ENCODE results near the gene PLA2G2E.
A peak's percentile ranks its signal among the peaks of the same experiment; 100 is the strongest.

The PLA2G2E gene

DNA sequence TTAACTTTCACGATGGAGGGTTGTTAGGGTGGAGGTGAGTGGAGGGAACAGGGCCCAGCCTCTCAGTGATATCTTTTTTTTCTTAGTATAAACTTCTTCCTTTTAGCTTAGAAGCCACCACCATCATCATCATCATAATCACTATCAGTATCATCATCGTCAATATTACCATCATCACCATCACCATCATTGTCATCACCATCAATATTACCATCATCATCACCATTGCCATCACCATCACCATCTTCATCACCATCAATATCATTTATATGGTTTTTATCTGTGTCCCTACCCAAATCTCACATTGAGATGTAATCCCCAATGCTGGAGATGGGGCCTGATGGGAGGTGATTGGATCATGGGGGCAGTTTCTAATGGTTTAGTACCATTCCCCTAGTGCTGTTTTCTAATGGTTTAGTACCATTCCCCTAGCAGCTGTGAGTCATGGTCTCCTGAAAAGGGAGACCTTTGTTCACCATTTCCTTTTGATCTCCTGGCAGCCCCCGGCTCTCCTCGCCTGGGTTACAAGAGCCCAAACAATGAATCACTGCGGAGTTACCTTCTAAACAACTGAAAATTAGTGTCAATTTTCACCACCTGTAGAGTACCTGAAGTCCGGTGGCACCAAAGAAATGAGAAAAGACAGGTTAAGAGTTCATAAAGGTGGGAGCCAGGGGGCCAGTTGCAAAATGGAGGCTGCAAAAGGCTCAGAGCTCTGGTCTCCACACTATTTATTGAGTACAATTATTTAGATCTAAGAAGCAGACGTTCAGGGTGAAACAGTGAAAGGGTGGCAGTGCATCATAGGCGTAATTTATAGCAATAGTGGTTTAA, 3.1 kb upstream of the PLA2G2E start:
- DNase-seq: no peak

DNA sequence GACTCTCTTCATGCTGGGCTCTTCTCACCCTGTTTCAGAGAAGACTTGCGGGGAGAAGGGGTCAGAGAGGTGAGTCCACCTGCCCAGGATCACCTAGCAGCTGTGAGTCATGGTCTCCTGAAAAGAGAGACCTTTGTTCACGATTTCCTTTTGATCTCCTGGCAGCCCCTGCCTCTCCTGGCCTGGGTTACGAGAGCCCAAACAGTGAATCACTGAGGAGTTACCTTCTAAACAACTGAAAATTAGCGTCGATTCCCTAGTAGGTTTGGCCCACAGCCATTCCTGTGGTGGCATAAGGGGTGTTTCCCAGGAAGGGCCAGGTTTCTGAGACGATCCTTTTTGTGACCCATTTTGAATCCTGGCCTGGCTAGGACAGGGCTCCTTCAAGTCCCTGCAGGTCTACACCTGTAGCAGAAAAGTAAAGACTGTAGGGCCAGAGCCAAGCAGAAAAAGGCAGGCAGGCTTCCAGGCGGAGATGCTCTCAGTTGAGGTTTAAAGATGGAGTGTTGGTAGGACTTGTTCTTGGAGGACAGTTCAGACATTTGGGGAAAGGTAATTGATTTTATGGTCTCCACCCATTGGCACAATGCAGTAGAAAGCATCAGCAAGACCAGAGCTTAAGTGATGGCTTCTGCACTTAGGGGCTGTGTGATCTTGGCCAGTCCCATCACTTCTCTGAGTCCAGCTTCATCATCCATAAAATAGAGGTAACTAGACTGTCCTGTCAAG, 2.1 kb upstream of the PLA2G2E start:
- DNase-seq: no peak

DNA sequence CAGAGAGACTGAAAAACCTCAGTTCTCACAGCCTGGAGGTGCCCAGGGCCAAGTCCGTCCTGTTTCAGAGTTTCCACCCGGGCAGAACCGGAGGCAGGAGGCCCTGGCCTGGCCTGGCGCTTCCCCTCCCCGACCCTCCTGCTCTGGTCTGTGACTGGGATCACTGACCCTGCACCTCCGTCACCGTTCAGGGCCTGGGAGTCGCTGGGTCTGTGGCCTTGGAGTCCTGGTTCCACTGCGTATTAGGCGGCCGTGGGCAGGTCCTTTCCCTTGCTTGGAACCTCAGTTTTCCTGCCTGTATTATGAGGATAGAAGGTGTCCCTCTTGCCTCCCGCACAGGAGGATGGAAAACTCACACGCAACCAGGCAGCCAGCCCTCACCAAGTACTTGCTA, 533 bp upstream of the PLA2G2E start:
- DNase-seq: no peak

DNA sequence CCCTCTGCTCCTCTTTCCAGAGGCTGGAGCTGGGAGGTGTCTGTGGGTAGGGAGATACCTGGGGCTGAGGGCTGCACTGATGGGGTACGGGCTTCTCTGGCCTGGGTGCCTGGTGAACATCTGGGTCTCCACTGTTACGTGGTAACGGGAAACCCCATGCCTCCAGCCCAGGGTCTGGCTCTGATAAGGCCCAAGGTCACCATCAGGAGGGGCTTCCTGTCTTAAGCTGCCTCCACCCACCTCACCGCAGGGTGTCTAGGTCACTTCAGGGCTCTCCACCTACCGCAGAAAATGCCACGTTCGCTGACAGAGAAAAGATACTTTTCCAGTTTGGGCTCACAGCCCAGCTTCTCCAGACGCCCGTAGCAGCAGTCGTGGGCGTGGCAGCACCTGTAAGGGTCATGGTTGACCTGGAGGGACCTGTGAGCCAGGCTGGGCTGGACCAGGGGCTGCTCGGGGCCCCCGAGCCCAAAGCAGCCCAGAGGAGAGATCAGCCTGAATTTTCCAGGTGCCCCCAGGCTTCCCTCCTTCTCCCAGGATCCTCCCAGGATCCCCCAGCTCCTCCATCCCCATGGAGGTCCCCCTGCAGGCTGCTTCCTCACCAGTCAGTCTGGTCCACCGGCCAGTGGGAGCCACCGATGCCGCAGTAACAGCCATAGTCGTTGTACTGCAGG, 1.3 kb downstream of the PLA2G2E start:
- no peak for DNase-seq

DNA sequence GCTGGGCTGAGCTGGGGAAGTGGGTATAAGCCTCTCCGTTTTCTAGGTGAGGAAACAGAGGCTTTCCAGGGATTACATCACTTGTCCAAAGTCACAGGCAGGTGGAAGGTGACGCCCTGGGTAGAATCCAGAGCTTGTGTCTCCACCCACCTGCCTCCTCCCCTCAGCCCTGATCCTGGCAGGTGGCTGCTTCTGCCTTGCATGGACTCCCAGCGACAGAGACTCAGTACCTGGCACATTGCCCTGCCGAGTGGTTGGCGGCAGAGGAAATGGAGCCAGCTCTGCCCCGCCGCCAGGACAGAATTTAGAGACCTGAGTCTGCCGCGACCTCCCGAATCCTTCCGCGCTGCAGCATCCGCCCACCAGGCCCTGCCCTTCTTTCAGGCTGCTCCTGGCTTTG, 2.1 kb downstream of the PLA2G2E start:
- no peak for DNase-seq

DNA sequence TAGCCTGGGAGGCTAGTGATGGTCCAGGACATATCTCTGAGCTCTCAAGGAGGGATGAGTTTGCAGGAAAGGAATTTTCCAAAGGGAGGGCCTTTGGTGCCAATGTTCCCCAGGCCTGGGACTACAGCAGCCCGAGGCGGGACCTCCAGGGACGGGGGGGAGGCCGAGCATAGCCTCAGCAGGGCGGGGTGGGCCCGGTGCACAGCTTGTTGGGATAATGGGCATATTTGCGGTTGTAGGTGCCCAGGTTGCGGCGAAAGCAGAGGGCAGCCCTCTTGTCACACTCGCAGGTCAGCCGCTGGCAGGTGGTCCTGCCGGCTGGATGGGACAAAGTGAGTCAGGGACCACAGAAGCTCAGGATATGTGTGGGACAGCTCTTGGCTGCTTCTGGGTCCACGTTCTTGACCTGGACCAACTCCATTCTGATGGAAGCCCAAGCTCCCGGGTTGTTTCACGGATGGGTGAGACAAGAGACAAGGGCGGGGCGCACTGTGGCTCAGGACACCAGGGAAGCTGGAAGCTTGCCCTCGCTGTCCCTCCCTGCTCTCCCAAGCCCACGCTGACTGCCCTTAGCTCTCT, 3.2 kb downstream of the PLA2G2E start:
- DNase-seq: no peak

DNA sequence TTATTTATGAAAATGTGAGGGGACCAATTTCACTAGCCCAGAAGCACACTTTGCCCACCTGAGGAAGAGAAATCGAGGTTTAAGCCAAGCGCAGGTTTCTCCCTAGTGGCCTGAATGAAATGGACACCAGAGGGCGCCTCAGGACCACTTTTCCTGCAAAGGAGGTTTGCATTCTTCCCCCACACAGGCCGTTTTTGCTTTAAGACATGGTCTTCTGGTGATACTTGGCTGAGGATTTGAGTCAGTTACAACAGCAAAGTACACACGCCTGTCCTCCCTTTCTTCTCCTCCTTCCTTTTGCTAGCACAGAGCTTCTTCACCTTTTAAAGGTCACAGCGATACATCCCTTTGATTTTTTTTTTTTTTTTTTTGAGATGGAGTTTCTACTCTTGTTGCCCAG, 5.4 kb downstream of the PLA2G2E start:
- peak; percentile 79 for DNase-seq

DNA sequence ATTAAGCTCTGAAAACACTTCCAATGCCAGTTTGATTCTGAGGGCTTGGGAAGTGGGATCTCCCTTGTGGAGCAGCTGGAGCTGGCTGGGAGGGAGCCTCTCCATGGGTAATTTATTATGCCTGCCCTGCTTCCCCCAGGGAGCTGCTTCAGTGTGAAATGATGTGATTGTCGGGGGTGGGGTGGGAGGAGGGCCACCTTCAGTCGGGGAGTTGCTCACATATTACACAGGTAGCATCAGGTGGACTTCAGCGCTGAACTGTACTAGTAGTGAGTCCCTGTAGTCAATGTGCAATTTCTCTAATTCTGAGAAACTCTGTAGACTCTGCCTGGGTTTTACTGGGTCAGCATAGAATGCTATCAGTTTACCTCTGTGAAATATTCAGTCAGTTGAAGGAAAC, 12.8 kb downstream of the PLA2G2E start:
- no peak for DNase-seq

DNA sequence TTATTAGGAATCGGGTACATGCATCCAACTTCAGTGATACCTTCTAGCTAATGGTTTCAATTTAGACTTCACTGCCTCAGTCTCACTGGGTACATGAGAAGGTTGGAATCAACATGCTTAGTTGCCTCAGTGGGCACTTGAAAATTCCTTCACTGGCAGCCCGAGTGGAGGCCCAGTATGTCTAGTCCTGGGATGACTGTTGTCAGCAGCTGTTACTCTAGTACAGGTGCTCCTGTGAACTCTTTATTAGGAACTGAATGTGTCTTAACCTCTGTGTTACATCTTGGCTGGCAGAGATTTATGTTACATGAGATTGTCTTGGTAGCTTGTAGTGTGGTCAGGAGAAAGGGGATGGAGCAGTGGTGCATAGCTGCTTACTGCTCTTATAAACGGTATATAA, 13.4 kb downstream of the PLA2G2E start:
- no peak for DNase-seq

DNA sequence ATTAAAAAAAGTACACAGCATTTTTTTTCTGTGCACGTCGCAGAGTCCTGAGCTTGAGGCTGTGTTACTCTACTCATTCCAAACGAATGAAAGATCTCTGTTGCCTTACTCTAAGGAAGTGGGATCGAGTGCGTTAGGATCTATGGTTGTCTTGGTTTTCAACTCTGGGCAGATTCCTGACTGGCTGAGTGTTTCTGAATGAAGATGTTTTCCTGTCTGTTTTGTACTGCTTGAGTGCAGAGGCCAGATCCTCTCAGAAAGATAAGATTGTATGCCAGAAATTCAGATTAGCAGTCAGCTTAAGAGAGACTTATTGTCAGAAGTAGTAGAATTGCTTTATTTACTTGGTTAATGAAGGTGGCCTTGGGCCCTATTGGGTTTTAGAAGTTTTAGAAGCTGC, 14.0 kb downstream of the PLA2G2E start:
- no peak for DNase-seq

DNA sequence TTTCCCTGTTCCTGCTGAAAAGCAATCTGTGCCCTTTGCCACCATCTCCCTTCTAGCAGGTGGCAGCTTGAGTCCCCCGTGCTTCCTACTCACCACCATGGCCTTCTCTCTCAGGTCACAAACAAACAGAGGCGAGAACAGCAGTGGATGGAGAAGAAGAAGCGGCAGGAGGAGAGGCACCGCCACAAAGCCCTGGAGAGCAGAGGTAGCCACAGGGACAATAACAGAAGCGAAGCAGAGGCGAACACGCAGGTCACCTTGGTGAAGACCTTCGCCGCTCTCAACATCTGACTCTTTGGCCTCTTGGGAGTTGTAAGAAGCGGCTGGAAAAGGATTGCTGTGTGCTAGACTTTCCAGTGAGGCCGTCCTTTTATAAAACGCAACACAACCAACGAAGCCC, 16.0 kb downstream of the PLA2G2E start:
- DNase-seq: no peak

DNA sequence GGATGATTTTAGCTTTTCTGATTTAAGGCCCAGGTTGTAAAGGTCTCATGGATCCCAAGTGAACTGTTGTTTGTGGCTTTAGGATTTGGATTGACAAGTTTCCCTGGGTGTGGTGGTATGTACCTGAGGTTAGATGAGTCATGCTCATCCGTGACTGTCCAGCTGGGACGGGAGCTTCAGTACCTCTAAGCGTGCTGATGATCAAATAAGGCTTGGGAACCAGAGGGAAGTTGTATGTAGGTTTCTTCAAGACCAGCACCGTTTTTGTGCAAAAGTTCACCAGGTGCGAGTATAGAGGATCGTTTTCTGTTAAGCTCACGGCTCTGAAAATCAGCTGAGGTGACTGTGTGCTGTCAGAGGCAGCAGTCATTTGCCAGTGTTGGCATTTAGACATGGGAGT, 19.8 kb downstream of the PLA2G2E start:
- DNase-seq: no peak

DNA sequence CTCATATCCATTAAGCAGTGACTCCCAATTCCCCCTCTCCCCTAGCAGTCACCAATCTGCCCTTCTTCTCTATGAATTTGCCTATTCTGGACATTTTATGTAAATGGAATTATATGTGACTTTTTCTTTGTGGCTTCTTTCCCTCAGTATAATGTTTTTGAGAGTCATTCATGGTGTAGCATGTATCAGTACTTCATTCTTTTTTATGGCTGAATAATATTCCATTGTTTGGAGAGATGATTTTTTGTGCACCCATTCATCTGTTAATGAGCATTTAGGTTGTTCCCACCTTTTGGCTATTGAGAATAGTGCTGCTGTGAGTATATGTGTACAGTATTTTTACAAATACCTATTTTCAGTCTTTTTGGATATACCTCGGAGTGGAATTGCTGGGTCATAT, 21.8 kb downstream of the PLA2G2E start:
- no peak for DNase-seq

DNA sequence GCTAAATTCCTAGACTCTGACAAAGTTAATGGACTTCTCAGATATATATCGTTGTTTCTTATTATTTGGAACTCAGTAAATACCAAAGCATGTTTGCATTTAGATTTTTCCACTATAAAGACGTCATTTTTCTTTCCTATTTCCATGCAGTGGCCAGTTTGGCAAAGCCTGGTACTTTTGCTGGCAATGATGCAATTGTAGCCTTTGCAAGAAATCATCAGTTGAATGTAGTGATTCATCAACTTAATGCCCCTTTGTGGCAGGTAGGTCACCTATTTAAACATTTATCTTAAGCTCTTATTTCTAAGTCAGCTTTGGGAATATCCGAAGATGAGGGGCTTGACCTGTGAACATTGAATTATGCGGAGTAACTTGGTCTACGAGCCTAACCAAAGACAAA, 29.2 kb downstream of the PLA2G2E start:
- DNase-seq: no peak

DNA sequence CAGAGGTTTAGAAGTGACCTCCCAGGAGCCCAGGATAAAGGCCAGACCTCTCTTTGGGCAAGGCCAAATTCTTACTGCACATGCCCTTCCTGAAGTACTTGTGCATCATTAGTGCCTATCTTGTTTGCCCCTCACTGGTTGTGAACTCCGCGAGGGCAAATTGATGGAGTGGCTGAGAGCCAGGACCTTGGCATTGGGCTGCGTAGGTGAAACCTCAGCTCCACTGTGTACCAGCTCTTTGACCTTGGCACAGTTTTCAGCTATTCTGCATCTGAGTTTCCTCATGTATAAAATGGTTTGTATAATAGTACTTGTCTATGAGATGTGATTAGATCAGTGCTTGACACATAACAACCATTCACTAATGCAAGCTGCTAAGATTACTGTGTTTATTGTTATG, 29.7 kb downstream of the PLA2G2E start:
- no peak for DNase-seq

DNA sequence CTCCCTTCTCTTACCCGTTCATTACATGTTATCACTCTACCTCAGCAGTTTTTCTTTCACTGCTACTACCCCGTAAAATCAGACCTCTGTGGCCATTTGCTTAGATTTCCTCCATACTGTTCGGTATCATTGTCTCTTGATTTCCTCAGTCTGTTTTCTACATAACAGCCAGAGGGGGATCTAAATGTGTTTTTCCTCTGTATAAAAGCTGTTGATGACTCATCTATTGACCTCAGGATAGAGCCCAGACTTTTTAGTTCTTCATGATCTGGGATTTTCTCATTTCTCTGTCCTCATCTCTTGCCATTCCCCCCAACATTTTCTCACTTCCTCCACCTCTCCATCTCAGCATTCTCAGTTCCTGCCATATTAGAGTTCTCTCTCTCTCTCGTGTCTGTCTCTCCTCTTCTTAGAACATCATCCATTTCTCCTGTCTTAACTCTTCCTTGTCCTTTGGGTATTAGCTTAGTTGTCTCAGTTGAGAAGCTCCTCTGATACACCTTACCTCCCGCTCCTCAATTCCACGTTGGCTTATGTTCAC, 30.7 kb downstream of the PLA2G2E start:
- DNase-seq: no peak

DNA sequence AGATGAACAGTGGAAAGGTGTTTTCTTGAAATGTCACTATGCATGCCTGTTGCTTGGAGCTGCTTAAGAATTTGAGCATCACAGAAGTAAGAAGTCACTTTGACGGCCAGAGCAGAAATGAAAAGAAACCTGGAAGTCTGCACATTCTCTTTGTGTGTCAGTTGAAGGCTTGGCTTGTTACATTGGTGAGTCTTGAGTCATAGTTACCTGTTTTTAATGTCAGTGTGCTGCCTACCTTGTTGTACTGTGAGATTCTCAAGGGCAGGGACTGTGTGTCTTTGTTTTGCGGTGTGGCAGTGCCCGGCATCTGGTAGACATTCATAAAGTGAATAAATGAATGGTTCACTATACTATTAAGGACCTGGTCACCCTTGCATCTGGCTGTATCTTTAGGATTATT, 31.3 kb downstream of the PLA2G2E start:
- no peak for DNase-seq

DNA sequence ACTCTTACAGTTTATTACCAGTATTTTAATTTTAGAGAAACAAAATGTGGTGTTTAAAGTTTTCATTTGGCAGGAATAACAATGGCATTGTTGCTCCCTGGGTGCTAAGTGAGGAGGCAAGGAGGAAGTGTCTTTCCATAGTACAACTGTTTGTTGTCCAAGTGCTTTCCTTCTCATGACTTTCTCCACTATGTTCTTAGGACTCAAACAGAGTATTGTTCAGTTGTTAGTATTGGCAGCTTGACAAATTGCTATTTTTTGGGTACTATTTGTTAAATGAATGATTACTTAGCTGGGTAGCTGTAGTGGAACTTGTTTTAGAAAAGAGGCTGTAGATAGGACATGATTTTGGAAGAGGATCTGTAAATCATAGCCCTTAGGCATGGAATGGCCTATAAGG, 33.8 kb downstream of the PLA2G2E start:
- DNase-seq: no peak

DNA sequence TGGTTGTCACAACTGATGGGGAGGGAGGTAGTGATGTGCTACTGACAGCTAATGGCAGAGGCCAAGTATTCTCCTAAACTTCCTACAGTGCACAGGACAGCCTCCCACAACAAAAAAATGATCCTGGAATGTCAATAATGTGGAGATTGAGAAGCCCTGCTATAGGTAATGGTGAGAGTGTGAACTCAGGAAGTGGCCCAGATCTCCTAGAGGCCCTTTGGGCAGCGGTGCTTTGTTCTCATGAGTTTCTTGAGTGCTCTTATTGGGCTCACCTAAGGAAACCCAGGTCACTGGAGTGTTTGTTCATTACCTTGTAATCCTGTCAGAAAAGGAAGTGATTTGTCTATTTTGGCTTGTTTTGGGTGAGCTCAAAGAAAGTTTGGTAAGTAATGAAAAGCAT, 35.3 kb downstream of the PLA2G2E start:
- no peak for DNase-seq

DNA sequence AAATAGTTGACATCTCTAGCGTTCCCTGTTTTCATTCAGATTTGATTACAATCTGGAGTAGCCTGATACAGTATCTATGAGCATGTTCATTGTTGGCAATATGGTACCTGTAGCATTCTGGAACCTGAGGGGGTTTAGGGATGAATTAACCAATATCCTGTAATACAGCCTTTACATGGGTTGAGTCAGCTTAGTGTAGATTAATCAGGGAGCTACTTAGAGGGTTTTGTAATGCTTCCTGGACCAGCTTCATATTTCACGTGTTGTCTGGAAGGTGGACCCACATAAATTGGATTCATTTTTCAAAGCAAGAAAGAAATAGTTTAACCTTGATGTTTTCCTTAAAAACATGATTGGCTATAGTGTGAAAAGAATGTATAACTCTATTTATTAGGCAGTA, 37.6 kb downstream of the PLA2G2E start:
- no peak for DNase-seq

DNA sequence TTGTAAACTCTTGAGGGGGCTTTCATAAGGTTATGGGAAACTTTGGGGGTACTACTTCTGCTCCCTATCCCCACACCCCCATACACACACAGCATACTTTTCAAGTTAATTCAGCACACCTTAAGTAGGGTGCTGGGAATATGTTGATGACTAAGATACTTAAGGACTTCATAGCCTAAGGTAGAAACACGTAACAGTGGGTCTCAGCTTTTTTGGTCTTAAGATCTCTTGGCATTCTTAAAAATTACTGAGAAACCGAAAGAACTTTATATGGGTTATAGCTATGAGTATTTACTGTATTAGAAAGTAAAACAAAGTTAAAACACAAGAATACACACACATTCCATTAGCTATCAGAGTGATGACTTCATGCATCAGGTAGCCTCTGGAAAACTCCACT, 39.1 kb downstream of the PLA2G2E start:
- DNase-seq: no peak

DNA sequence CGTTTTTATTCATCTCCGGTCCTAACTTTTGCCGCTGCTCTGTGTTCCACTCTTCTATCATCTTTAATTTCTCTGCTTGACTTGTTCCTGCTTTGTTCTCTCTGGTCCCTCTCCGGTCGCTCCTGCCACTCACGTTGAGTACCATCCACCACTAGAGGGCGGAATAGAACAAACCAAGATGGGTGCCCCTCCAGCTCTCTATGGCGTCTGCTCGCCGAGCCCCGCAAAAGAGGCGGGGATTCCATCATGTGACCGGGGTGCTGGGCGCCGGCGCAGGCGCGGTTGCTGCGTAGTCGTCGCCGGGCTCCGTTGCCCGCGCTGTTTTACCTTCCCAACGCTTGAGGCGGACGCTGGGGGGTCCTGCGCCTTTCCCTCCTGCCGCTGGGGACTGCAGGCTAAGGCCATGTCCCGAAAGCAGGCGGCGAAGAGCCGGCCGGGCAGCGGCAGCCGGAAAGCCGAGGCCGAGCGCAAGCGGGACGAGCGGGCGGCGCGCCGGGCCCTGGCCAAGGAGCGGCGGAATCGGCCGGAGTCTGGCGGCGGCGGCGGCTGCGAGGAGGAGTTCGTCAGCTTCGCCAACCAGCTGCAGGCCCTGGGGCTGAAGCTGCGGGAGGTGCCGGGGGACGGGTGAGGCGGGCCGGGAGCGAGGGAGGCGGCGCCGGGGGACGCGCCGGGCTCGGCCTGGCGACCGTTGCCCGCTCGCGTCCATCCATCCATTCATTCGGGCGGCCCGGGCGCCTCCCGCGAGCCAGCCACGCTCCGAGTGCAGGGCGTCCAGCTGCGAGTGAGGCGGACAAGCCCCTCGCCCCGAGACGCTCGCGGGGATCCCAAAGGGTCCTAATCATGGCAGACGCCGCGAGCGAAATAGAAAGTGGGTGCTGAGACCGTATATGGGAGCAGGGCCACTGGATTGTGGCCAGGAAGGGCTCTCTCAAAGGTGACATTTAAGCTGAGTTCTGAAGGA, 41.0 kb downstream of the PLA2G2E start, which contains the start of gene OTUD3:
OTUD3 (plus strand) TSS at position 285 of the 961 bp plus-strand sequence; CDS start at position 404, 119 bp downstream.
- DNase-seq: peak; percentile 98
